GM12878 (cell line): ENCODE results near the gene RPS6KA4. TPM values are rescaled to one million over a fixed set of nuclear protein-coding genes. Genes with fewer than 3 reads are reported as not detected.

Experiments
- ATAC-seq: fragments of 200-7000 bp; cut with Tn5 transposase; 3 replicates; pipeline ENCODE4 v1.9.1; 2020; ENCODE audit warnings: mild to moderate bottlenecking, moderate library complexity
- BruUV-seq: library from RNA; stranded (reverse); fragments of 400-500 nt; replicated peaks from 2 replicates; lab custom pipeline; 2021; lab: Mats Ljungman, UMichigan
- CTCF ChIA-PET: fragments of 300-600 bp; sonication (Branson Sonifier 250); formaldehyde crosslinking; extraction: SDS; loops from one replicate; lab custom pipeline; 2021; ENCODE audit warnings: inconsistent platforms; lab: Yijun Ruan, JAX
- POLR2A ChIA-PET: fragments of 350-600 bp; formaldehyde crosslinking; extraction: SDS; loops from one replicate; lab custom pipeline; 2021; ENCODE audit warnings: inconsistent platforms; lab: Charles Lee
- RAD21 ChIA-PET: fragments of 300-600 bp; sonication (Branson Sonifier 250); formaldehyde crosslinking; loops from one replicate; lab custom pipeline; 2023; ENCODE audit warnings: antibody characterized with exemption; ENCODE audit not compliant: unreplicated experiment; lab: Charles Lee
- SMC1A ChIA-PET: fragments of 300-600 bp; sonication (Branson Sonifier 250); formaldehyde crosslinking; loops from one replicate; lab custom pipeline; 2023; ENCODE audit not compliant: unreplicated experiment, uncharacterized antibody; lab: Charles Lee
- DNase-seq: peaks from one replicate; pipeline ENCODE4 v3.0.0-alpha.2; 2011; ENCODE audit warnings: low read depth, low spot score
- FAIRE-seq: peaks from 3 replicates; lab custom pipeline; 2011; peaks lifted over from hg19 to GRCh38; lab: Jason Lieb, UNC
- H2AFZ ChIP-seq: 2 replicates; pipeline ENCODE4 v1.6.0; 2011; ENCODE audit warnings: low read depth, low read length, control low read depth; ENCODE audit not compliant: control insufficient read depth
- H3K27ac ChIP-seq: 2 replicates; pipeline ENCODE4 v1.5.1; 2011; ENCODE audit warnings: control low read depth; ENCODE audit not compliant: control insufficient read depth, insufficient read depth
- H3K27me3 ChIP-seq, 2 experiments: replicated peaks in 1 of 2; 2 replicates each; pipeline versions ENCODE4 v1.6.0 to v1.6.1; 2011; ENCODE audit warnings: low read length in 1 of 2; ENCODE audit not compliant: control insufficient read depth in 2 of 2, insufficient read depth in 2 of 2
- H3K36me3 ChIP-seq, 2 experiments: 2 replicates each; pipeline ENCODE4 v1.5.1; 2011; ENCODE audit warnings: low read length in 1 of 2; ENCODE audit not compliant: control insufficient read depth in 2 of 2, insufficient read depth in 2 of 2
- H3K4me1 ChIP-seq: 2 replicates; pipeline ENCODE4 v1.6.1; 2011; ENCODE audit warnings: mild to moderate bottlenecking, low read length, moderate library complexity, mixed read lengths; ENCODE audit not compliant: control insufficient read depth, insufficient read depth
- H3K4me2 ChIP-seq: 2 replicates; pipeline ENCODE4 v1.6.0; 2011; ENCODE audit warnings: control low read depth; ENCODE audit not compliant: control insufficient read depth, insufficient read depth
- H3K4me3 ChIP-seq: fragments of 200-600 bp; sonication (generic); 2 replicates; pipeline ENCODE4 v1.5.1; 2016
- H3K79me2 ChIP-seq: 2 replicates; pipeline ENCODE4 v1.6.0; 2011; ENCODE audit warnings: low read length; ENCODE audit not compliant: control insufficient read depth, insufficient read depth
- H3K9ac ChIP-seq: 2 replicates; pipeline ENCODE4 v1.8.0; 2011; ENCODE audit warnings: low read length, control low read depth, mixed read lengths; ENCODE audit not compliant: control insufficient read depth, insufficient read depth
- H3K9me3 ChIP-seq: replicated peaks from 3 replicates; pipeline ENCODE4 v1.5.1; 2011; ENCODE audit warnings: mild to moderate bottlenecking, low read length; ENCODE audit not compliant: control insufficient read depth, insufficient read depth
- H4K20me1 ChIP-seq: 2 replicates; pipeline ENCODE4 v1.6.0; 2011; ENCODE audit not compliant: control insufficient read depth, insufficient read depth
- BRCA1 ChIP-seq: IDR thresholded peaks from 2 replicates; pipeline ENCODE4 v1.6.1; 2011; ENCODE audit warnings: low read depth, low read length, improper control_type of control experiment
- CBFB ChIP-seq: IDR thresholded peaks from 2 replicates; pipeline ENCODE4 v1.6.1; 2016; ENCODE audit warnings: antibody characterized with exemption, low read depth
- CBX5 ChIP-seq: sonication (generic); IDR thresholded peaks from 2 replicates; pipeline ENCODE4 v1.6.1; 2016; ENCODE audit warnings: low read depth, moderate library complexity, mild to moderate bottlenecking, inconsistent platforms
- E2F8 ChIP-seq: fragments of 450-650 bp; IDR thresholded peaks from 2 replicates; pipeline ENCODE4 v1.6.1; 2018; ENCODE audit warnings: mild to moderate bottlenecking, low read depth, moderate library complexity; ENCODE audit not compliant: partially characterized antibody
- HSF1 ChIP-seq: fragments of 150-350 bp; IDR thresholded peaks from 2 replicates; pipeline ENCODE4 v1.6.1; 2014; ENCODE audit warnings: mild to moderate bottlenecking, low read depth, low read length
- KAT2A ChIP-seq: conservative IDR thresholded peaks from 2 replicates; pipeline ENCODE4 v1.6.1; 2011; ENCODE audit warnings: low read depth, low read length; ENCODE audit not compliant: control insufficient read depth
- MYB ChIP-seq: fragments of 150-350 bp; IDR thresholded peaks from 2 replicates; pipeline ENCODE4 v1.6.1; 2014; ENCODE audit warnings: mild to moderate bottlenecking, low read depth, low read length, borderline replicate concordance
- PAX8 ChIP-seq: fragments of 450-650 bp; IDR thresholded peaks from 2 replicates; pipeline ENCODE4 v1.6.1; 2017; ENCODE audit warnings: mild to moderate bottlenecking, moderate library complexity
- PKNOX1 ChIP-seq: fragments of 450-650 bp; IDR thresholded peaks from 2 replicates; pipeline ENCODE4 v1.6.1; 2016; ENCODE audit warnings: mild to moderate bottlenecking
- RFX5 ChIP-seq: IDR thresholded peaks from 2 replicates; pipeline ENCODE4 v1.6.1; 2011; ENCODE audit warnings: low read depth, low read length, improper control_type of control experiment
- SIX5 ChIP-seq: IDR thresholded peaks from 2 replicates; pipeline ENCODE4 v1.6.1; 2011; ENCODE audit warnings: mild to moderate bottlenecking, low read depth, low read length, moderate library complexity; ENCODE audit not compliant: severe bottlenecking
- SMAD5 ChIP-seq: IDR thresholded peaks from 2 replicates; pipeline ENCODE4 v1.6.1; 2016; ENCODE audit warnings: antibody characterized with exemption, low read depth
- TBL1XR1 ChIP-seq: IDR thresholded peaks from 2 replicates; pipeline ENCODE4 v1.6.1; 2012; ENCODE audit warnings: low read depth, low read length, improper control_type of control experiment
- TCF3 ChIP-seq: IDR thresholded peaks from 2 replicates; pipeline ENCODE4 v1.6.1; 2012; ENCODE audit warnings: low read depth, mild to moderate bottlenecking, low read length, borderline replicate concordance; ENCODE audit not compliant: insufficient read depth
- USF2 ChIP-seq: IDR thresholded peaks from 2 replicates; pipeline ENCODE4 v1.6.1; 2011; ENCODE audit warnings: low read depth, low read length, improper control_type of control experiment, borderline replicate concordance
- ZSCAN29 ChIP-seq: fragments of 450-650 bp; IDR thresholded peaks from 2 replicates; pipeline ENCODE4 v1.6.1; 2017; ENCODE audit warnings: mild to moderate bottlenecking, moderate library complexity
- WGBS: methylation state at CpG from one replicate; pipeline ENCODE4 v1.1.6; 2016; ENCODE audit warnings: low lambda C conversion rate; ENCODE audit not compliant: insufficient replicate concordance, insufficient coverage; ENCODE audit errors: missing lambda C conversion rate; 5-methylcytosine and 5-hydroxymethylcytosine counted together
- in situ Hi-C: fragments of 300-500 bp; cut with MboI; formaldehyde crosslinking; loops from 9 replicates; pipeline ENCODE4 v1.14.3; 2018; ENCODE audit warnings: mixed read lengths
- intact Hi-C: fragments of 100-400 bp; cut with micrococcal nuclease; formaldehyde crosslinking; loops from one replicate; pipeline ENCODE4 v1.14.2; 2022; ENCODE audit not compliant: unreplicated experiment
- polyA plus RNA-seq, 11 experiments: library from polyadenylated mRNA; depleted of rRNA in 4 of 11; unstranded in 6 of 11; stranded (reverse) in 5 of 11; fragments of >200 nt; fragmentation: Nextera tagmentation in 4 of 11; fragmentation: Illumina TruSeq in 1 of 11; extraction: Ambion mirVana in 4 of 11; extraction: Trizol in 1 of 11; gene quantifications; 1 replicate in 1 of 11; 2 replicates in 10 of 11; pipeline versions ENCODE4 v1.2.1 to v1.2.3, GENCODE V29; 2011 to 2016; ENCODE audit warnings: inconsistent platforms in 2 of 11, missing spikeins in 2 of 11, low read depth in 1 of 11
- total RNA-seq, 4 experiments: library from RNA; depleted of rRNA in 3 of 4; stranded (reverse); fragments of >200 nt in 3 of 4; fragmentation: Illumina TruSeq in 1 of 4; extraction: Trizol in 1 of 4; gene quantifications; 2 replicates each; pipeline versions ENCODE4 v1.2.1 to v1.2.3, GENCODE V29; 2013 to 2021

RPS6KA4 gene
- total and polyA plus RNA-seq, 10 of the 15 experiments (the other 5 are each of a cell fraction or from before 2014, with no cell fraction given), result 0.34 to 32.6 (median 11.3) TPM

GRCh38 chr11:64400102-64400501 is 41.1 kb downstream of the RPS6KA4 start:
- 45% methylated on average over 6 of the region's 6 CpGs for WGBS
- CTCF ChIA-PET, result no interaction called here
- intact Hi-C loops, result no loop called here
- ATAC-seq (no peak), FAIRE-seq (no peak), DNase-seq (no peak)
- SMC1A ChIA-PET, result no interaction called here
- H2AFZ ChIP-seq, result no peak overlapping the region
- RAD21 ChIA-PET, result no interaction called here
- no peaks in the 10 kb centered on the region; a peak in 1 of 4 replicates for H3K27me3 ChIP-seq
- TF ChIP-seq HSF1, result no peak
- TF ChIP-seq SMAD5, result no peak
- TF ChIP-seq KAT2A, result no peak
- TF ChIP-seq PAX8, result no peak
- TF ChIP-seq SIX5, result no peak
- TF ChIP-seq ZSCAN29, result no peak
- TF ChIP-seq TCF3, result no peak
- no peak for TF ChIP-seq RFX5
- TF ChIP-seq PKNOX1, result no peak
- no peak for TF ChIP-seq BRCA1
- TF ChIP-seq CBFB, result no peak
- TF ChIP-seq MYB, result no peak
- no peak for TF ChIP-seq CBX5
- TF ChIP-seq TBL1XR1, result no peak
- TF ChIP-seq USF2, result no peak
- no peak for TF ChIP-seq E2F8
- no peak overlapping the region for H3K4me2 ChIP-seq
- BruUV-seq, result no TSS peak
- in situ Hi-C loops, result no loop called here
- H3K9ac ChIP-seq, result no peak overlapping the region
- H3K4me1 ChIP-seq, result no peaks in the 10 kb centered on the region
- no peak overlapping the region for H3K4me3 ChIP-seq
- H3K9me3 ChIP-seq, result no peaks in the 10 kb centered on the region
- no peaks in the 10 kb centered on the region for H4K20me1 ChIP-seq
- POLR2A ChIA-PET, result no interaction called here
- H3K79me2 ChIP-seq, result no peaks in the 10 kb centered on the region
- no peaks in the 10 kb centered on the region for H3K36me3 ChIP-seq
- H3K27ac ChIP-seq, result no peak overlapping the region
